ENCODE results near the gene EHD1.

The EHD1 gene

DNA sequence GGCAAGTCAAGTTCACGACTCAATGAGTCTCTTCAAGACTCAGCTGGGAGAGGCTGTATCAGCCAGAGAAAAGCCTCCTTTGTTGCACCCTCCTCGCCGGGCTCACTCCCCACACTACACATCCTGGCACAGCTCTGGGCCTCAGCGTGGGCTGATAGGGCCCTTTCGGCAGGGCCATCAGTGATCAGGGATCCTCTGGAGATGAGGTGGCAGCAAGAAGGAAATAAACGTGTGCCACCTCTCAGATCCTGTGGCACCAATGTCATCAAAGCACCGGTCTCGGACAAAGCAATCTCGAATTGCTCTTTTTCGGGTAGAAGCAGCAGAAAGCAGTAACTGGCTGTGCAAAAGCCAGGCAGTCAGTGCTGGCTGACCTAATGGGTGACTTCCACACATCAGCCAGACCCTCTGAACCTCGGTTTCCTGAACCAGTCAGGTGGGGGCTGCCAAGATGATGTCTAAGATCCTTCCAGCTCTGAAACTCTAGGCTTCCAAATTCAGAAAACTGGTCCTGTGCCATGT, 2.1 kb downstream of the EHD1 start:
- no peak for FAIRE-seq

DNA sequence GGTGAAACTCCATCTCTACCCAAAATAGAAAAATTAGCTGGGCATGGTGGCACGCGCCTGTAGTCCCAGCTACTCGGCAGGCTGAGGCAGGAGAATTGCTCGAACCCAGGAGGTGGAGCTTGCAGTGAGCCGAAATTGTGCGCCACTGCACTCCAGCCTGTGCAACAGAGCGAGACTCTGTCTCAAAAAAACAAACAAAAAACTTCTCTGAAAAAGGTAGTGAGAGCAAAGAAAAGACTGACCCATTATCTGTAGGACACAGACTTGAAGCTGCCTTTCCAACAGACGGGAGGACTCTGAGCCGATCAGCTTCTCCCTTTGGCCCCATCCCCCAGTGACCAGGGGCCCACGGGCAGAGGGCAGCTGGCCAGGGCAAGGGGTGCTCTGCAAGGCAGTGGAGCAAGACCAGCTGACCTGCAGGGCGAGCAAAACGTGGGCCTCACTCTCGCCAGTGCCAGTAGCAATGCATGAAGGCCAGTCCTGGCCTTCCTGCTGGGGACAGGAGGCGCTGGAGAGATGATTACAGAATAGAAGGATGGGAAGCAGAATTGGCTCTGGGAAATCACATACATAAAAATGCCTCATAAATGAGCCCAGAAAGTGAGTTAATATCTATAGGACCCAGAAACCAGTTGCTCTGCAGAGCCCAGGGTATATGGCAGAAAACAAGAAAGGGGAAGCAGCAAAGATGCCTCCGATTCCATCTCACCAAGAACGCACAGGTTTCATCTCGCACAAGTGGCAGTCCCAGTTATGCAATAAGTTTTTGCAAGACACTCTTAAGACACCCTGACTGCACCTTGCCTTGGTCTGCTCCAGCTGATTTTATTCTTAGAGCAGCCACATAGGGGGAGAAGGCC, 2.8 kb downstream of the EHD1 start:
- FAIRE-seq (peak; percentile 75), DNase-seq (ENCODE audit: insufficient read length, low spot score) (no peak)

More for the DNA sequence above, 2.1 kb downstream of the EHD1 start:
- DNase-seq (ENCODE audit: insufficient read length, low spot score) = no peak

DNA sequence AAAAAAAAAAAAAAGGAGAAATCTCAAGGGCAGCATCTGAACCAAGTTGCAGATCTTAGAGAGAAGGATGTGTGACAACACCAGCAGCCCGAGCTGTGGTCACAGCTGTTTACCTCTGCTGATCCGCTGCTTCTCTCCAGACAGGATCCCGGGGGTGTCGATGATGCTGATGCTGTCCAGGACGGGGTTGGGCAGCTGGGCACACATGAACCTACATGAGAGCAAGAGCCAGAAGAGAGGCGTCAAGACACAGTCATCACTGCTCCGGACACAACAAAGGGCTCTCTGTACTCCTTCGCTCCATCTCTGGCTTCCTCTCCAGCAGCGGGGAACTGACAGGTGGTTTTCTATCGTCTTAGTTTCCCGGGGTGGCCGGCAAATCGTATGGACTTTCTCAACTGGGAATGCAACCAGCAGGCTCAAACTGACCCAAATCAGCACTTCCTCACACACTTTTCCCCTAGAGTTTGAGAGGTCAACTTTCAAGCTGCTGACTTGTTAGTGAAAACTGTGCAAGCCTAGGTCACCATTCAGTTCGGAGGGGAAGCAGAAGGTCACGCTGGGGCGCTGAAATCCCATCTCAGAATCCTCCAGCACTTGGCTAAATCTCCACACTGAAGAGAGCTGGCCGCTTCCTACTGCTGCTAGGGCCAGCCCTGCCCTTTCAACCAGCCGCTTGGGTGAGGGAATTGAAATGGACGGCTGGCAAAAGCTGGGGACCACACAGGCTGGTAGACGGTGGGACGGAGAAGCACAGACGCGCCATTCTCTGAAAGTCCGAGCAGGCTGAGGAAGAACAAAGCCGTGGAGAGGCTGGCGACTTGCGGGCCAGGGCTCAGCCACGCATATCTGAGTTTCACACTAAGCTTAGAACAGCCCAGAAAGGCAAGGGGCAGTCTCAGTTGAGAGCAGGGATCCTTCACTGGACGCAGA, 3.8 kb downstream of the EHD1 start:
- DNase-seq (ENCODE audit: insufficient read length, low spot score) = no peak
- no peak for FAIRE-seq

DNA sequence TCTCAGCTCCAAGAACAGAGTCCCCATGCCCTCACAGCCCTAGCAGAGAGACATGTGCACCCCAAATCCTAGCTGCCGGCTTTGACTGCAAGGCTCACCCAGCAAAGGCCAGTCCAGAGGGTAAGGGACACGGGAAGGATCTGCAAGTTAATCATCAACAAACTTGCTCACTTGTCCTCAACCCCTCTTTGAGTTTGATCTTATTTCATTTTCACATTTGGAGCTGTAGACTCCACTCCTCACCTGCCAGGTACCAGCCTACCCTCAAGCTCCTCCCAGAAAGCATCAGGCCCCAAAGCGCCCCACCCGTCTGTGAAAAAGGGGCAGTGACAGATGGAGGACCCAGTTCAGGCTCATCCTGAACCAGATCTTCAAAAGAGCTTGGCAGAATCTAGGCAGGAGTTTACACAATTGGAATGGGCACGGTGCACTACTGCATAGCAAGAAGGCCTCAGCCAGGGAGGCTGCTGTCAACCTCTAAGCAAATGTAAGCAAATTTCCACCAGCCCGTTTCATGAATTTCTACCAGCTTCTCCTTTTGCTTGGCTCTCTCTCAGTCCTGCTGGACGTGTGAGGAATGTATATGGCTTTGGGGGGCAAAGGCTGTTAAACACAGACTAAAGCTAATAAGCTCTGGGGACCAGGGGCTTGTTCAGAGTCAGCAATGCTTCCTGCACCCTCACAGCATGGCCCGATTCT, 5.5 kb downstream of the EHD1 start:
- peak; percentile 82 for FAIRE-seq

DNA sequence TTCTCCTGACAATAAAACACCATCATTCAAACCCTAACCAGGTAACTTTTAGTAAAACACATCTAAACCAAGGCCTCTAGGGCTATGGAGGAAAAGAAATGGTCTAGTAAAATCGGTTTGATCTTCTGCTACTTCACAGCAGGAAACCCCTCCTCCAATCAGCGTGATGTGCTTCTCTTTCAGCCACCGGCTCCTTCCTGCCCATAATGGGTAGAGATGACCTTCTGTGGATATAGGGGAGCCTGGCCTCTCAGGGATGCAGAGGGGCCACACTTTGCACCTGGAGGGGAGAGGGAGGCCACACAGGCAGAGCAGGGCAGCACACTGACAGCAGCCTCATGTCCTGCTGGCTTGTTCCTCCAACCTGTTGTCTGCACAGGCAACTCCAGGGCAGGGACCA, 6.9 kb downstream of the EHD1 start:
- FAIRE-seq = no peak
- no peak for DNase-seq (ENCODE audit: insufficient read length, low spot score)

More for the DNA sequence above, 5.5 kb downstream of the EHD1 start:
- no peak for DNase-seq (ENCODE audit: insufficient read length, low spot score)

DNA sequence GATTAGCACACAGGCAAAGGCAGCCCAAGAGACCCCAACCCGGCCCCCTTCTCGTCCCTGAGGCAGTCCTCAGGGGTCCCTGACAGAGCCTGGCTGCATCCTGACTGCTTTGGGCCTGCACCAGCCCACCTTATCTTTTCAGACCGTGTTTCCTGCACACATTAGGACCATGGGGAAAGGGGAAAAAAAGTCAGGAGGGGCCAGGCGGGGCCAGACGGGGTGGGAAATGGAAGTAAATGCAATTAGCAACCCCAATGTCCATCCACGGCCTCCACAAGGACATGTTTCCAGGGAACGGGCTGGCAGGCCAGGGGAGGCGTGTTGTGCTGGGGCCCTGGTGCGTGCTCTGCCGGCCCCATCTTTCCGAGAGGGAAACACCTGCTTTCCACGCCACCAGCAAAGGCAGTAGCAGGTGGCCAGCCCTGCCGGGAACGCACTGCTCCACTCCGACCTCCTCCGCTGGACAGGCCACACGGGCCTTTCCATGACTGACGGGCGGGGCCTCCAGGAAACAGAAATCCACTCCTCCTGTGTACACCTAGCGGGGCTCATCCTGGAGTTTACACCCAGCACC, 7.4 kb downstream of the EHD1 start:
- DNase-seq (ENCODE audit: insufficient read length, low spot score) (no peak), FAIRE-seq (no peak)

DNA sequence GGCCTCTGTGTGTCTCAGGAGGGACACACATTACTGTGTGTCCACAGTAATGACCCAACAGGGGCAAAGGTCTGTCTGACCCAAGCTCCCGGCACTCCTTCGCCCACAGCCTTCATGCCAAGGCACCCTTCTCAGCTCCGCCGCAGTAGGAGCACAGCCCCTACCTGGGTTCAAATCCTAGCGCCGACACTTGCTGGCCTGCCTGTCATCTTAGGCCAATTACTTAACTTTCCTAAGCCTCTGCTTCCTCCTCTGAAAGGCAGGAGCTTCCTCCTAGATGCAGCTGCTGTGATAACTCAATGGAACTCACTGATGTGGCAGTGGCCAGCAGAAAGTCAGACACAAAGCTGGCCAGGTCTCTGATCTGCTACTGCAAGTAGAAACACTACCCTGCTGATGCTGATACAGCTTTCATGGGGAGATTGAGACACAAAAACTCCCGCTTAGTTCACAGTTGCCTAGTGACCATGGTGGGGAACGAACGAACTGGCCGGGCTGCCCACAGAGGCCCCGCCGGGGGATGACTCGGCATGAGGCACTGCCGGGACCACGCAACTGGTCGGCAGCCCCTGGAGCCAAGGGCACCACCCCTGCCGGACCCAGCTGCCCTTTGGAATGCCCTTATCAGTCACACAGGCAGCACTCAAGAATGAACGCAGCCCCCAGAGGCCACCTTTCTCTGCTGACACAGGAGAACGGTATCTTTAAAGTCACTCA, 8.1 kb downstream of the EHD1 start:
- DNase-seq (ENCODE audit: insufficient read length, low spot score) (no peak), FAIRE-seq (no peak)

DNA sequence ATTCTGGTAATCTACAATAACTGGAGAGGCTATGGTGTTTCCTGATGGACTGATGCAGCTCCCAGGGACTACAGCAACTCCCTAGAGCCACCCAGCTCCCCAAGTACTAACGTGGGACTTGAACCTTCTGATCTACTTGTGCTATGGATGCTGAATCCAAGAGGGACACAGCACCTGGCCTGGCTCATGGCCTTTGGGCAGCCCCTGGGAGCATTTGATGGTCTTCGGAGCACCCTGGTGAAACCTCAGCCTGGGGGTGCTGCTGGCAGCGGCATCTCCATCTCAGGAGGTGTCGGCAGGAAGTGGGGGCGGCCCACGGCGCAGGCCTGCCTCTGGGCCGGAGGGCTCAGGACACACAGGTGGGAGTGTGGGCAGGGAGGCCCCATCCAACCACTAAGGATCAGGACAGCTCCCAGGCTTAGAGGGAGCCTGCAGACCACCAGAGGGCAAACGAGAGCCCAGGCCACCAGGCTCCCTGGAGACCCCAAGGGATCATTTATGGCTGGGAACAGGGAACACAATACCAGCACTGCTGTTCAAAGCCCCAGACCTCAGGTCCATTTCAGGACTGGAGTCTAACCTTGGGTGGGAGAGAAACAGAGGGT, 8.7 kb downstream of the EHD1 start:
- DNase-seq (ENCODE audit: insufficient read length, low spot score) (no peak), FAIRE-seq (peak; percentile 4)

DNA sequence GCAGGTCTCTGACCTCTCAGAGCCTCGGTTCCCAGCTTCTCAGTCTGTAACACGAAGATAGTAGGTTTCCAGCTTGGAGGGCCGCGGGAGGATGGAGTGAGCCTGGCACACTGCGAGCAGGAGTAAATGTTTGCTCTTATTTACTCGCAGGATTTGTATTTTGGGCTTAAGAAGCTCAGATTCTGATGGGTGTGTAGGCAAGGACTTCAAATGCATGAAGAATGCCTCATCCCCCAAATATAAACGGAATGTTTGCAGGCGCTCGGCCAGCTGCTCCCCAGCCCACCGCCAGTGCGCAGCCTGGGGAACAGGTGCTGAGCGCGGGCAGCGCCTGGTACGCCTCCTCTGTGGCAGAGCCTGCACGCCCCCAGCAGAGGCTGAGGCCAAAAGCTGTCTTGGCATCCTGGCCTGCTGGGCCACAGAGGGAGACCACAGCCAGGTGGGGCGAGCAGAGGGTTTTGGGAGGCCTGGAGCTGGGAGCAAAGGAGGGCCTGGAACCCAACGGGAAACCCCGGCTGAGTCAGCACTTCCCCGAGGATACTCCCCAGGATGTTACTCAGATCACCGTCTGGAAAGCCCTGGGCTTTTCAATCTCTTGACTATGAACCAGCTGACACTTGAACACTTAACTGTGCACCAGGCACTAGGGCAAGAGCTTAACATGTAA, 9.4 kb downstream of the EHD1 start:
- FAIRE-seq = no peak
- no peak for DNase-seq (ENCODE audit: insufficient read length, low spot score)

DNA sequence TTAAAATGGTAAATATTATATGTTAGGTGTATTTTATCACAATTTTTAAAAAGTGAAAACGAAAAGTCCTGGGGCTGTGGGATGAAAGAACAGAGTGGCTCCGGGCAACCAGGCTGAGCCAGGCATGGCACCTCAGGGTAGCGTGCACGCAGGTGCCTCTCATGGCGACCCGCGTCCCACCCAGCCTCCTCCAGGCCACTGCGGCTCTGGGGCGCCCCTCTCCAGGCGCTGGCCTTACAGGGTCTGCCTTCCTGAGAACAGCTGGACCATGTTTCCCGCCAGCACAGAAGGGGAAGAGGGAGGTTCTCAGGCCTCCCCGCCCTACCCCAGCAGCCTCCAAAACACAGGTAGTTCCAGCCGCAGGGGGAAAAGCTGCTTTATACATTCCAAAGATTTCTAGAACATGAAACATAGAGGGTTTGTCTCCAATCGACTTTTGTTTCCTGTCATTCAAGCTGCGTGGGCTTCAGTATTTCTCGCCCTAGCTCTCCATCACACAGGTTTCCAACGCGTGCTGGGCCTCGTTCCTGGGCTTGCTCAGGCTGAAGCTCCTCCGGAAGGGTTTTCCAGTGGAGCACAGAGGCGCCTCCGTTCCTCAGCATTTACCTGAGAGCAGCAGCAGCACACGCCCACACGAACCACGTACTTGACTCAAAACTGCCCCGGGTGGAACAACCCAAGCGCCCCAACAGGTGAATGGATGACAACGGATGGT, 10.5 kb downstream of the EHD1 start:
- FAIRE-seq (no peak), DNase-seq (ENCODE audit: insufficient read length, low spot score) (no peak)

DNA sequence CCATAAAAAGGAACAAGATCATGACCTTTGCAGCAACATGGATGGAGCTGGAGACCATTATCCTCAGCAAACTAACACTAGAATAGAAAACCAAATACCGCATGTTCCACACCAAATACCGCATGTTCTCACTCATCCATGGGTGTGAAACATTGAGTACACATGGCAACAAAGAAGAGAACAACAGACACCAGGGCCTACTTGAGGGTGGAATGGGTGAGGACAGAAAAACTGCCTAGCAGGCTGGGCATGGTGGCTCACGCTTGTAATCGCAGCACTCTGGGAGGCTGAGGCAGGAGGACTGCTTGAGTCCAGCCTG, 12.3 kb downstream of the EHD1 start:
- DNase-seq (ENCODE audit: insufficient read length, low spot score) (no peak), FAIRE-seq (no peak)

DNA sequence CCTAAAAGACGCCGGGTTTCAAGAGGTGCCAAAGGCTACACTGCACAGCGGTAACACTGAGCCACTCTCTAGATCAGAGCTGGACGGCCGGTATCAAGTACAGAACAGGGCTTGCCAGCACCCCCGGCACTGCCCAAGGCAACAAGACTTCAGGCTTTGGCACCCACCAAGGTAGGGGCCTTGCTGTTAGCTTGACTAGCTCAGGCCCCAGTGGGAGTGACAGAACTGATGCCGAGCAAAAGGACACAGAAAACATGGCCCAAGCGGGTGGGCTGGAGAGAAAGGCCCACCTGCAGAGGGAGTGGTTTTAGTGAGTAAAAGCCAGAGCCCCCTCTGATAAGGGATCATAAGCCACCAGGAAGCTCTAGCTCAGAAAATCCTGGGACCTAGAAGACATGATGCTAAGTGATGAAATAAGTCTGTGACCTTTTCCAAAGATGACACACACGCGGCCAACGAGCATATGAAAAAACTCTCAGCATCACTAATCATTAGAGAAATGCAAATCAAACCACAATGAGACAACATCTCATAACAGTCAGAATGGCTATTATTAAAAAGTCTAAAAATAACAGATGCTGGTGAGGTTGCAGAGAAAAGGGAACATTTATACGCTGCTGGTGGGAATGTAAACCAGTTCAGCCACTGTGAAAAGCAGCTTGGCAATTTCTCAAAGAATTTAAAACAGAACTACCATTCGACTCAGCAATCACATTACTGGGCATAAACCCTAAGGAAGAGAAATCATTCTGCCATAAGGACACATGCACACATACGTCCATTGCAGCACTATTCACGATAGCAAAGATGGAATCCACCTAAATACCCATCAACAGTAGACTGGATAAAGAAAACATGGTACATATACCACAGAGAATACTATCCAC, 12.9 kb downstream of the EHD1 start:
- DNase-seq (ENCODE audit: insufficient read length, low spot score) = no peak
- peak; percentile 97 for FAIRE-seq

DNA sequence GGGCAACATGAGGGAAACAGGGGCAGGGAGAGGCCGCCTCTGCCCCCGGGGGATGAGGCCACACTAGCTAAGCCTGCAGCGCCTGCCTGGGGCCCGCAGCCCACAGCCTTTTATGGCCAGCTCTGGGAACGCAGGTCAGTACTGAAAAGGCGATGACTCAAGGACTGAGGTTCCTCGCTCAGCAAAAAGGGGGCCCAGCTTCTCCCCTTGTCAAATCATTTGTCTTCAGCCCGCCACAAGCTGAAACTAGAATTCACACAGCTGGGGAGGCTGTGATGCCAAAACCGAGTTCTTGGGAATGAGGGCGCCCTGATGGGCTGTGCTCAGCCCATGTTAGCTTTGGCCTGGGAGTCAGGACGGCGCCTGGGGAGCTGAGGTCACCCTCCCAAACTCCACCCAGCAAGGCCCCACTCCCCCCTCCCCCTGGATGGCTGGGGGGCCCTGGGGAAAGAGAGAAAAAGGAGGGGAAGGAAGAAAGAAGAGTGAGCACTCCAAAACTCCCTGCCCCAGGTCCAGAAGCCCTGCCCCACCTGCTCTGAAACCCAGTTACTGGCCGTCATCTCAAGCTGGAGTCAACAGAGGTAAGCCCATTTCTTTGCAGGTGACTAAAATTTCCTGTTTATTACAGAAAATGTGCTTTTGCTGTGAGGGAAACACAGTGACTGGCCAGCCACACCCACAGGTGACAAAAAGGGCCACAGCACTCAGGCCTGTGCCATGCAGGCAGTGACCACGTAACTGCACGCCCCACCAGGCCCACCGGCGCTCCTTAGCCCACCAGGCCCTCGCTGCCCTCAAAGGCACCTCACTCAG, 13.7 kb downstream of the EHD1 start:
- FAIRE-seq = peak; percentile 89
- DNase-seq (ENCODE audit: insufficient read length, low spot score) = no peak

DNA sequence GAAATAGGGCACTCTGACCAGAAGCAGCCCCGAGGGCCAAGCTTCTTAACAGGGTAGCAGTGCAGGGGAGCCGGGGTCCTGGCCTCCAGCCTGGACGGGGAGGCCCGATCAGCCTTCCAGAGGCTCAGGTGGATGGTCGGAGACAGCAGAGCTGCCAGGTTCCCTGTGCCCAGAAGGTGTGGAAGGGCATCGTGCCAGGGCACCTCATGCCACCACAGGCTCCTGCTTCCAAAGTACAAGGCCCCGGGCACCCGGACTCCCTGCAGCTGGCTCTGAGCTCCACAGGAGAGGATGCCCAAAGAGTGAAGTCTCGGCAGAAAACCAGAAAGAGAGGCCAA, 14.3 kb downstream of the EHD1 start:
- DNase-seq (ENCODE audit: insufficient read length, low spot score) (no peak), FAIRE-seq (no peak)

DNA sequence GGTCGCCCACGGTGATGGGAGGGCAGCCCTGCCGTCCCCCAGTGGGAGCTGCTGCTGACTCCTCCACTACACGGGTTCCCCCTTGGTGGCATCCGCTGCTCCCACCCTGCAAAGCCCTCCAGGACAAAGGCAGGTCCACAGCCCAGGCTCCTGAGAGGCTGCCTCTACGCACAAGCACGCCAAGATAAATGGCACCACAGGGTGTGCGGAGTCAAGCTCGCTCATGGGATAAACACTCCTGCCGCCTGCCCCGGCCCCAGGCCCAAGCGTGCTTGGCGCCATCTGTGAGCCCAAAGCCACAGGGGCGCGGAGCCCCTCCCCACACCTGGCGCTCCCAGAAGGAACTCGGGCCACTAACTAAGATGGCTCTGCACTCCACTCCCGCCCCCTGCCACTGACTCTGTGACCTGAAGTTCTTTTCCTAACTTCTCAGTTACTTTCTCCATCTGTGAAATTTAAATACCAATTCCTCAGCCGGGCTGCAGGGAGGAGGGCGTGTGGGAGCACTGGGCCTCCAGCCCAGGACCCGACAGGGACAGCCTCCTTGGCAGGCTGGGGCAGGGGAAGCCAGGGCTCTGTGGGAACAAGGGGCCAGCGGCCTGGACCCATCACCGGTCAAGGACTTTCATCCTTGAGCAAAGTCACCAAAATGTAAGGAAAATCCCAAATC, 14.9 kb downstream of the EHD1 start:
- no peak for DNase-seq (ENCODE audit: insufficient read length, low spot score)
- no peak for FAIRE-seq

DNA sequence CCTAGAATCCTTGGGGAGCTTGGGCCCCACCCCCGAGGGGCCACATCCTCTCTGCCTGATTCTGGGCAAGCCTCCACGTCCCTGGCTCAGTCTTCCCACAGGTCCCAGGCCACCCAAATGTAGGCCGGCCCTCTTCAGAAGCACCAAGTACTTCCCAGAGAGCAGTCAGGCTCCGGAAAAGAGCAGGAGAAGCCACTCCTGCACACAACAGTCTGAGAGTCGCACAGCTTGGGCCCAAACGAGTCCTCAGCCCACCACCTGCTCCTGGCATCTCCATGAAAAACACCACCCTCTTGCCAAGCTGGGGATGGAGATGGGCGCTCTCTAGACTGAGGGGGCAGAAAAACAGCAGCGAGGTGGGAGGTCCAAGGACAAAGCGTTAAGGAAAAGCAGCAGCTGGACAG, 15.4 kb downstream of the EHD1 start:
- FAIRE-seq = no peak

More for the DNA sequence above, 15.4 kb downstream of the EHD1 start:
- no peak for DNase-seq (ENCODE audit: insufficient read length, low spot score)
